ENCODE results near the gene PTPRO.

PTPRO gene

GRCh38 chr12:15346488-15346887 lies 24.2 kb downstream of the PTPRO start:
- DNase-seq: no peak
- peaks cover 0 to 3% (median 0%) of the 10 kb centered on the region in 3 donors for H3K9me3 ChIP-seq
- intact Hi-C loops (cut with DNase I; ENCODE audit: low total_unique reads): no loop called here

GRCh38 chr12:15350643-15351042 lies 28.3 kb downstream of the PTPRO start:
- Histone ChIP-seq H3K4me3 (no peak overlapping the region), H3K9me3 (no peaks in the 10 kb centered on the region), H3K27ac (no peak overlapping the region), H3K4me1 (peaks cover 0 to 7% (median 0%) of the 10 kb centered on the region in 4 donors), H3K36me3 (no peaks in the 10 kb centered on the region), H3K27me3 (no peaks in the 10 kb centered on the region)
- intact Hi-C loops (cut with DNase I; ENCODE audit: low total_unique reads): no loop called here
- no peak for TF ChIP-seq CTCF (IDR thresholded peaks at IDR 0.05)
- DNase-seq: no peak

More at GRCh38 chr12:15346488-15346887, 24.2 kb downstream of the PTPRO start:
- H3K36me3 ChIP-seq: no peaks in the 10 kb centered on the region
- TF ChIP-seq CTCF (IDR thresholded peaks at IDR 0.05): no peak
- H3K27me3 ChIP-seq: no peaks in the 10 kb centered on the region
- H3K4me1 ChIP-seq: peaks cover 0 to 7% (median 0%) of the 10 kb centered on the region in 4 donors
- H3K27ac ChIP-seq: no peak overlapping the region
- no peak overlapping the region for H3K4me3 ChIP-seq

- Histone ChIP-seq H3K9me3 (no peaks in the 10 kb centered on the region), H3K27ac (no peak overlapping the region), H3K36me3 (no peaks in the 10 kb centered on the region), H3K4me3 (no peak overlapping the region), H3K4me1 (peaks cover 0 to under 1% (median 0%) of the 10 kb centered on the region in 4 donors), H3K27me3 (no peaks in the 10 kb centered on the region)
- DNase-seq: no peak
- no peak for TF ChIP-seq CTCF (IDR thresholded peaks at IDR 0.05)
- intact Hi-C loops (cut with DNase I; ENCODE audit: low total_unique reads): no loop called here
Observed at GRCh38 chr12:15355766-15356165, 33.5 kb downstream of the PTPRO start.

GRCh38 chr12:15356951-15357364 lies 34.6 kb downstream of the PTPRO start:
- H3K27ac ChIP-seq: no peak overlapping the region
- DNase-seq: no peak

GRCh38 chr12:15364221-15365160 lies 42.2 kb downstream of the PTPRO start:
- no peak for DNase-seq
- TF ChIP-seq CTCF (IDR thresholded peaks at IDR 0.05): no peak

More at GRCh38 chr12:15356951-15357364, 34.6 kb downstream of the PTPRO start:
- TF ChIP-seq CTCF (IDR thresholded peaks at IDR 0.05): no peak
- H3K36me3 ChIP-seq: no peaks in the 10 kb centered on the region
- H3K4me1 ChIP-seq: no peaks in the 10 kb centered on the region
- H3K9me3 ChIP-seq: no peaks in the 10 kb centered on the region
- intact Hi-C loops (cut with DNase I; ENCODE audit: low total_unique reads): no loop called here
- no peak overlapping the region for H3K4me3 ChIP-seq
- no peaks in the 10 kb centered on the region for H3K27me3 ChIP-seq

More at GRCh38 chr12:15364221-15365160, 42.2 kb downstream of the PTPRO start:
- Histone ChIP-seq H3K9me3 (no peaks in the 10 kb centered on the region), H3K27me3 (no peaks in the 10 kb centered on the region), H3K4me1 (no peaks in the 10 kb centered on the region), H3K4me3 (no peak overlapping the region), H3K27ac (no peak overlapping the region), H3K36me3 (no peaks in the 10 kb centered on the region)
- intact Hi-C loops (cut with DNase I; ENCODE audit: low total_unique reads): no loop called here
